HG02798 (cell line): ENCODE results near the gene PRMT2.

Experiments used
- ATAC-seq: cut with Tn5 transposase; IDR thresholded peaks from one replicate; pipeline ENCODE4 v1.9.1; 2021; ENCODE audit warnings: mild to moderate bottlenecking; ENCODE audit not compliant: unreplicated experiment, poor library complexity

The PRMT2 gene

DNA sequence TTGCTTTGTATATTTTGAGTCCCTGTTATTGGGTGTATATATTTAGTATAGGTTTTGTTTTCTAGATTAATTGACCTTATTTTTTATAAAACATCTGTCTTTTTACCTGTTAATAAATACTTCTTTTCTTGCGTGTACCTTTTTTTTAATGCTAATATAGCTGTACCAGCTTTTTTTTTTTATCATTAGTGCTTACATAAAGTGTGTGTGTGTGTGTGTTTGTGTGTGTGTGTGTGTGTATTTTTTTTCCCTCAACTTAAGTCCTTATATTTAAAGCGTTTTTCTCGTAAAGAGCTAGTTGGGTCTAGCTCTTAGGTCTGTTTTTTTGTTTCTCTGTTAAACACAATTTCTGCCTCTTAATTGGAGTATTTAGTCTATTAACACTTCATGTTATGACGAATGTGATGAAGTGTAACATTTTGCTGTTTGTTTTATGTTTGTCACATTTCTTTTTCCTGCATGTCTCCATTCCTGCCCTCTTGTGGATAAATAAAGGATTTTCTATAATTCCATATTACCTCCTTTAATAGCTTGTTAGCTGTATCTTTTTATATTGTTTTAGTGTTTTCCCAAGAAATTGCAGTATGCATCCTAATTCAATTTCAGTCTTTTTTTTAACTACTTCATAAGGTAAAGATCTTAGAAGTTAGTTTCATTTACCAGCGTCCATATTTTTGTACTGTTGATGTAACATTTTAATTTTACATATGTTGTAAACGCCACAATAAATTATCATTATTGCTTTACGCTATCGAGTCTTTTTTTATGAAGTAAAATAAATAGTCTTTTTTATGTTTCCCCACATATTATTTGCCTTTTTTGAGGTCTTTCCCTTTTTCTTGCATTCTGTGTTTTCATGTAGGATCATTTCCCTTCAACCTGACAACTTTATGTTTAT lies 4.3 kb downstream of the PRMT2 start:
- ATAC-seq = no peak

- ATAC-seq = no peak
Observed at GRCh38 chr21:46641656-46642055, 6.2 kb downstream of the PRMT2 start.

GRCh38 chr21:46643379-46644177 lies 8.1 kb downstream of the PRMT2 start:
- ATAC-seq = no peak

DNA sequence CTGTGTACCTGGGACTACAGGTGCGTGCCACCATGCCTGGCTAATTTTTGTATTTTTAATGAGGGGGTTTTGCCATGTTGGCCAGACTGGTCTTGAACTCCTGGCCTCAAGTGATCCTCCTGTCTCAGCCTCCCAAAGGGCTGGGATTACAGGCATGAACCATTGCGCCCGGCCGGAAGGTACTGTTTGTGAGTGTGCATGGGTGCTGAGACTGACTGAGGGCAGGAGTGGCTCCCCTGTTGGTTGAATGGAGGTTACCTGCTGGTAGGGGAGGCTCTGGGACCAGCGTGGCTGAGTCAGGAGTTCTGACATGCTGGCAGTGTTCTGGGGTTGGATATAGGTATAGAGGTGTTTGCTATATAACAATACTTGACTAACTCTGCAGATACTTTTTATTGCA lies 10.4 kb downstream of the PRMT2 start:
- no peak for ATAC-seq

GRCh38 chr21:46646541-46647154 lies 11.2 kb downstream of the PRMT2 start:
- no peak for ATAC-seq

- no peak for ATAC-seq
Observed at GRCh38 chr21:46648539-46648938, 13.1 kb downstream of the PRMT2 start.

DNA sequence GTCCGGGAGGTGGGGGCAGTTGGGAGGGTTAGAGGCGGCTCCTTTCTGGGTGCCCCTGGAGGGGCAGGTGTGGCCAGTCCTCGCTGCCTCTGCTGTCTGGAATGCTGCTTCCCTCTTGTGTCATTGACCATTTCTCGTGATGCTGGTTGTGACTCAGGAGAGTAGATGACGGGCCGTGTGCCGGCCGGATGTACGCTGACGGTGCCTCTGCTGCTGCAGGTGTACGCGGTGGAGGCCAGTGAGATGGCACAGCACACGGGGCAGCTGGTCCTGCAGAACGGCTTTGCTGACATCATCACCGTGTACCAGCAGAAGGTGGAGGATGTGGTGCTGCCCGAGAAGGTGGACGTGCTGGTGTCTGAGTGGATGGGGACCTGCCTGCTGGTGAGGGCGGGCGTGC lies 13.9 kb downstream of the PRMT2 start:
- ATAC-seq = no peak

- no peak for ATAC-seq
Observed at GRCh38 chr21:46650476-46651098, 15.1 kb downstream of the PRMT2 start.

GRCh38 chr21:46651121-46651520 lies 15.6 kb downstream of the PRMT2 start:
- ATAC-seq = no peak

DNA sequence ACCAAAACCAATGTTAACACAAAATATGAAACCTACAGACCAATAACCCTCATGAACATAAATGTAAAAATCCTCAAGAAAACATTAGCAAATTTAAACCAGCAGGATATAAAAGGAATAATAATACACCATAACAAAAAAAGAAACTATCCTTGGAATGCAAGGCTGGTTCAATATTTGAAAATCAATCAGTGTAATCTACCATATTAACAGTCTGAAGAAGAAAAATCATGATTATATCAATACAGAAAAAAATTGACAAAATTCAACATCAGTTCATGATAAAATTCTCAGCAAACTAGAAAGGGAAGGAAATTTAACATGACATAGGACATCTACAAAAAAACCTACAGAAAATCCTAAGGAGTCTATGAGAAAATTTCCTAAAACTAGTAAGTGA lies 19.8 kb downstream of the PRMT2 start:
- ATAC-seq = no peak

DNA sequence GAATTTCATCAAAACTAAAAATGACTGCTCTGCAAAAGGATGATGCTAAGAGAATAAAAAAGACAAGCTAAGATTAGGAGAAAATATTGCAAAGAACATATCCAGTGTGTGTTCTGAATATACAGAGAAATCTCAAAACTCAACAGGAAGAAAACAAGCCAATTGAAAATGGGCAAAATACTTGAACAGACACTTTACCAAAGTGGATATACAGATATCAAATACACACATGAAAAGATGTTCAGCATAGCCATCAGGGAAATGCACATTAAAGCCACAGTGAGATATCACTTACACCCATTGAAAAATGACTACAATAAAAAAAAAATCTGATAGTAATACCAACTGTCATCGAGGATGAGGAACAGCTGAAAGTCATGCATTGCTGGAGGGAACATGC lies 21.3 kb downstream of the PRMT2 start:
- no peak for ATAC-seq

- ATAC-seq = no peak
Observed at GRCh38 chr21:46660505-46660904, 25.0 kb downstream of the PRMT2 start.

- ATAC-seq = no peak
Observed at GRCh38 chr21:46661211-46661625, 25.7 kb downstream of the PRMT2 start.

- ATAC-seq = no peak
Observed at GRCh38 chr21:46661642-46662366, 26.3 kb downstream of the PRMT2 start.

- no peak for ATAC-seq
Observed at GRCh38 chr21:46662367-46662654, 26.8 kb downstream of the PRMT2 start.

- ATAC-seq = no peak
Observed at GRCh38 chr21:46662765-46663500, 27.5 kb downstream of the PRMT2 start.

GRCh38 chr21:46663754-46664153 lies 28.3 kb downstream of the PRMT2 start:
- ATAC-seq = no peak

- ATAC-seq = no peak
Observed at GRCh38 chr21:46664316-46664995, 29.0 kb downstream of the PRMT2 start.

- no peak for ATAC-seq
Observed at GRCh38 chr21:46665566-46665965, 30.1 kb downstream of the PRMT2 start.
